Measurements from ENCODE around the gene ADGRL3.
"Not testable (repeated sequence)": the region's sequence is repeated elsewhere in the genome, so short reads cannot be mapped to it uniquely, and the experiment has no call there.

ADGRL3 gene

GRCh38 chr4:61350932-61351331 is 150.8 kb downstream of the ADGRL3 start:
- DNase-seq (ENCODE audit: low read depth, low spot score) = no peak

DNA sequence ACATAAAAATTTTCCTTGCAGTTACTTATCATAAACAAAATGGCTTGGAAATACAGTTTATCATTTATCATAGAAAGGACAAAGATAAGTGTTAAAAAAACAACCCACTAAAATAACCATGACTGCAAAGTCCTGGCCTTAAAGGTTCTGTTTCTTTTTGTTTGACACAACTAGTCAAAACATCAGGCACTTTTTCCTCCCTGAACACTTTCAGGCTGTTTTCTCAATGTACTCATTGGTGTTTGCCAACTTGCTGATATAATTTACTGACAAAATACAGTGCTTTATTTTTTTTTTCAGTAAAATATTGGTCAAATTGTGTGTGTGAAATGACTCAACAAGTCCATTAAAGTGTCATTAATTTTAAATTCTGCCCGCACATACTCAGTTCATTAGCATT is 156.6 kb downstream of the ADGRL3 start:
- DNase-seq (ENCODE audit: low read depth, low spot score) = no peak

- DNase-seq (ENCODE audit: low read depth, low spot score) = no peak
Observed at GRCh38 chr4:61359301-61359700, 159.2 kb downstream of the ADGRL3 start.

- not testable (repeated sequence) for DNase-seq (ENCODE audit: low read depth, low spot score)
Observed at GRCh38 chr4:61372817-61373216, 172.7 kb downstream of the ADGRL3 start.

DNA sequence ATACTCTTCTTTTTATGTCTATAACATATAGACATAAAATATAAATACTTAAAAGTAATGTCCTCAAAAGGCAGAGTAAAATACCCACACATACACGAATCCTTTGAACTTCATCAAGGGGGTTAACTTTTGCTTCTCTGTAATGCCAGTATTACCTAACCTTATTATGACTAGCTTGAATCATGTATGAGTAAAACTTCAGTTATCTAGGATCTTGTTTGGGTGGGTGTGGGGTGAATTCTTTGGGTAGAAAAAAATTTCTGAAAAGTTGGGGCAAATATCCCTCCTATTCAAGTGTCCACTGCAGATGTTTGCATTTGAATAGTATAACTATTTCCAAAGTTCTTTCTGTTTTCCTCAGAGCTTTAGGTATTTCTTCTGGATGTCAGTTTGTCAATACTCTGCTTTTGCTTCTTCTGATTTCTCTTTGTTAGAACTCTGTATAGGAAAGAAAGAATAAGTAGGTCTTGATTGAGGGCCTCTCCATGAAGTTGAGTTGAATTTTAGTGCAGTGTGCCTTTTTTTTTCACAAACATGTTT is 173.8 kb downstream of the ADGRL3 start:
- no peak for DNase-seq (ENCODE audit: low read depth, low spot score)

DNA sequence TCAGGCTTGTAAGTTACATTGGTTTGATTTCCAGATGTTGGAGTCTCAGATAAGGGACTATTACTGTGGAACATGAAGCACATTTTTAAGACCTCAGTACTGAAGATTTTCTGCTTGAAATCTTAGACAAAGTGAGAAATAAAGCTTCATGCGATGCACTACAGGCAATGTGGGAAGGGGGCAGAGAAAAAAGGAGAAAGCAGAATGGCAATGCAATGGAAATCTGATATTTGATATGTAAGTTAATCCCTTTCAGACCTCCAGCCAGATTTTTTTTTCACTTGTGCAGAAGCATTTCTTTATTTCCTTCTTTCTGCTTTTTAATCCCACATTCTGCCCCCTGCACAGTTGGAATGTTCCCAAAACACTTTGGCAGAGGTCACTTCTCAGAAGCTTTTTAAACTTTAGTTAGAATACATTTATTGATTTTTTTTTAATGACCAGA is 174.3 kb downstream of the ADGRL3 start:
- no peak for DNase-seq (ENCODE audit: low read depth, low spot score)

- DNase-seq (ENCODE audit: low read depth, low spot score) = no peak
Observed at GRCh38 chr4:61375301-61375700, 175.2 kb downstream of the ADGRL3 start.

DNA sequence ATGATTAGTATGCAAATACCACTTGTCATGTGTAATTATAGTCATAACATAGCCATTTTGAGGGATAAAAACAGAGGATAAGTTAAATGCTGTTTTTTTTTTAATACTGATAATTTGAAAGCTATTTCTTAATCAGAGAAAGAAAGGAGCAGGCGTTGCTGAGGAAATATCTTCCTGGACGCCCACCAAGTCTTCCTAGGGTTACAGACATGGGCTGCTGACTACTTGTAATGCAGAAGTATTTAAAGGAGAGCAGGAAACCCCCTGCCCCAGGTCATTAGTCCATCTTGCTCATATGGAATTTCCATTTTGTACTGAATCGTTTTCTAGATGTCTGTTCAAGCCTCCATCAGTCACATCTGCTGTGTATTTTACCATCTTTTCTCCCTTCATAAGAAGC is 176.2 kb downstream of the ADGRL3 start:
- DNase-seq (ENCODE audit: low read depth, low spot score) = no peak

DNA sequence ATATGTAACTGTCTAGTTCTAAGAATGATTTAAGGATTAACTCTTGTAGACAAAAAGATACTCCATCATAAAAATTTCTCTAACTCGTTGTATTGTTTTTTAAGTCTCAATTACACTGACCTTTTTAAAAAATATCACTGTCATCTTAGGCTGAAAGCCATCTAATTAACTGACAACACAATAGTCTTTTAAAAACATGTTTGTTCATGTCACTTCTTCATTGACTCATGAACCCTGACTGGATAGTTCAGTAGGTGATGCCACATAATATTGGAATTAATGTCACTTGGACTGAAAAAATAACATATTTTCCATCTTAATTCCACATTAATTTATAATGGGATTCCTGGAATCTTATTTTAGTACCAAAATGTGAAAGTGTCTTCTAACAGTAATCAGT is 179.3 kb downstream of the ADGRL3 start:
- no peak for DNase-seq (ENCODE audit: low read depth, low spot score)

DNA sequence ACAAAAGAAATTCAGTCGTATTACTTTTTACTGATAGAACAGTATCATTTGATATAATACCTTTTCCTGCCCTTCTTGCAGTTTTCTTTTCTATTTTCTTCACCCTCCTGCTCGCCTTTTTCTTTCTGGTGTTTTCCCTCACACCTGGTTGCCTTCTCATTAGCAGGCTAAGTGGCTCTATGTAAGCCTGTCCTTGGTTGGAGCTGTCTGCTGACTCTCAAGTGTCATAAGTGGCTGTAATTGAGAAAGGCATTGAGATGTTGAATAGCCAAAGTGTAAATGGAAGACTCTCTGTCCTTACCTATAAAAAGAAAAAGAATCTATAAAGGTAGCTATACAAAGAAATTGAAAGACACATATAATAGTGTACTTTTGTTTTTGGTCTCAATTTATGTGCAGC is 180.7 kb downstream of the ADGRL3 start:
- DNase-seq (ENCODE audit: low read depth, low spot score) = no peak

DNA sequence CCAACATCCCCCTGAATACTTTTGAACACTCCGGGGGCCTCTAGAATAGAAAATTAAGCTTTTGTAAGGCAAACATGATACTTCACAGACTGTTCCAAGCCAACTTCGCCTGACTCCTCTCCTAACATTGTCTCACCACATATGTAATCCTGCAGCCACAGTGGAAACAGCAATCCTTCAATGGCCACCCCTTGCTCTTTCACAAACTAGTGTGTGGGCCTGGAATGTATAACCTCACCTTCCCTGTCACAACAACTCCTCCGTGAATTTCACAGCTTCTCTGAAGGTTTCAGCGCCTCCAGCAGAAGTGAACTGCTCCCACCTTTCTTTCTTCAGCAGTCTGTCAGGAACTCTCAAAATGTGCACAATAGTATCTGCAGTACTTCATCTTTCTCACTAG is 185.1 kb downstream of the ADGRL3 start:
- DNase-seq (ENCODE audit: low read depth, low spot score) = no peak

DNA sequence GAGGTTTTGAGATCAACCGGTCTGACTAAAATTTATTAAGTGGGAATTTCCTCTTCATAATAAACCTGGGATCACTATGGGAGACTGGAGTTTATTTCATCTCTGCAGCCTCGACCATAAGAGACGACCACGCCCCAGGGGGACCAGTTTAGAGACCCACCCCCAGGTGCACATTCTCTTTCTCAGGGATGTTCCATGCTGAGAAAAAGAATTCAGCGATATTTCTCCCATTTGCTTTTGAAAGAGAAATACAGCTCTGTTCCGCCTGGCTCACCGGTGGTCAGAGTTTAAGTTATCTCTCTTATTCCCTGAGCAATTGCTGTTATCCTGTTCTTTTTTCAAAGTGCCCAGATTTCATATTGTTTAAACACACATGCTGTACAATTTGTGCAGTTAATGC is 187.2 kb downstream of the ADGRL3 start:
- DNase-seq (ENCODE audit: low read depth, low spot score) = not testable (repeated sequence)

GRCh38 chr4:61389640-61390039 is 189.5 kb downstream of the ADGRL3 start:
- no peak for DNase-seq (ENCODE audit: low read depth, low spot score)

- DNase-seq (ENCODE audit: low read depth, low spot score) = no peak
Observed at GRCh38 chr4:61395754-61396153, 195.6 kb downstream of the ADGRL3 start.

DNA sequence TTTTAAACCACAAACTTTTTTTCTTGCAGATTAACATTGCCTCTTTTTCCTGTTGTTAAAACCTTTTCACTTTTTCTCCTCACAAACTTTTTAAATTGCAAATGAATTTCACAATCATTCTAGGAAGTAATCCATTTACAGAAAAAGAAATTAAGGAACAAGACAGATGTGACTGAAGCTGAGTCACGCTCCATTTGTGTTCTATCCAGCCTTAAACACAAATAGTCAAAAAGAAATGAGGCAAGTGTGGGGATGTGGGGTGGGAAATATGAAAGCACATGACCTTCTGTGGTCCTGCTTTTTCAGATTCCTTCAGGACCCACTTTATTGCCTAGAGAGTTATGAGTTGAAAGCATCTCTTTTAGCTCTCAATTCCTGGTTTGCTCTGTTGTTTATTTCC is 197.0 kb downstream of the ADGRL3 start:
- DNase-seq (ENCODE audit: low read depth, low spot score) = no peak

- DNase-seq (ENCODE audit: low read depth, low spot score) = no peak
Observed at GRCh38 chr4:61400439-61401038, 200.4 kb downstream of the ADGRL3 start.

GRCh38 chr4:61401771-61402170 is 201.6 kb downstream of the ADGRL3 start:
- no peak for DNase-seq (ENCODE audit: low read depth, low spot score)

- DNase-seq (ENCODE audit: low read depth, low spot score) = no peak
Observed at GRCh38 chr4:61405307-61405706, 205.2 kb downstream of the ADGRL3 start.

DNA sequence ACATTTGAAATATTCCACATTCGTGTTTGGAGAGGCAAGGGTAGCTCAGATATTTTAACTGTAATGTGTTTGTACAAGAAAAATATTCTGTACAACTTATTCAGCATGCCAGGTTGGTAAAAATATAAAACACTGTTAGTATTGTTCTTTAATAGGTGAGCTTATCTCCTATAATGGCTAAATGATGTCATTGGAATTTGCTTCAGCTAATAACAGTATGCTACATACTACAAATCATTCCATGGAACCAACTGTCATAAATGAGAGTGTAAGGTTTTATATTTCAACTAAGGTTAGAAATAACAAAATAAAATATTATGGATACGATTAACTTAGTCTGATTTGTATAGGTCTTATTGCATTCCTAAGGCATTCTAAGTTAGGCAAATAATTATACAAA is 206.6 kb downstream of the ADGRL3 start:
- DNase-seq (ENCODE audit: low read depth, low spot score) = no peak

DNA sequence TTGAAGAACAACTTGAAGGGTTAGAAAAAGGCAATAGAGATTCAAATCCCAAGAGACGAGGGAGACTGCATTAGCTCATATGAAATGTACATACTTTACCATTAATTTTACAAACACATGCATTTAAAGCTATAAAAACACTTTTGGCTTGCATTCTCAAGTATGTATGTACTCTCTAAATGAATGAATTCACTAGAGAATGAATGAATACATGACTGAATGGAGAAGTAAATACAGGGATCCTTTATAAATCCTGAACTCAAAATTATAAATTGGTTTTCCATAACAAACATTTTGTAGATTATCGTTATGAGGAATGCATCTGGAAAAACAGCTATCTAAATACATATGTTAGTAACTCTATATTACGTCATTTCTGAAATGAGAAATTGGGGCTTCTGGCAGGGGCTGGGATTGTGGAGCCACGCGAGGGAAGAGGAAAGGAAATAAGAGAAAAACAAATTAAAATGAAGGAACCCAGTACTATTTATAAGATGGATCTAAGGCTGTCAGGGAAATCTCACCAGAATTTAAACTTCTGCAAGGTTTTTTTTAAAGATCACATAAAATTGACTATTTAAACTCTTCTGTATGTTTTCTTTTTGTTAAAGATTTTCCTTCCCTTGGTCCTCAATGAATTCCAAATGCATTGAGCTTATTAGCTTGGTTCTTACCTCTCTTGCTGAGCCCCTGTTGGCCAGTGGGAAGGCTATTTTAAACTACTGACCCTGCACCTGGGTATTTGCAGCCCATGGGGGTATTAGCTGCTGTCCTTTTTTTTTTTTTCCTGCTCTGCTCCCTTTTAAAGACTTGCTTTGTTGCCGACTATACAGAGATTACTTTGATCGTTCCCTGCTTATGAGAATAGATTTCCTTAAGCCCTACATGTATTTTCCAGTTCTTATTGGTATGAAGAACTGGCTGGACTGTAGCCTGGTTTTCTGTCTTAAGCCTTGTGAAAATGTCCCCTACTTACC is 207.8 kb downstream of the ADGRL3 start:
- no peak for DNase-seq (ENCODE audit: low read depth, low spot score)

GRCh38 chr4:61408861-61409260 is 208.7 kb downstream of the ADGRL3 start:
- DNase-seq (ENCODE audit: low read depth, low spot score) = no peak

DNA sequence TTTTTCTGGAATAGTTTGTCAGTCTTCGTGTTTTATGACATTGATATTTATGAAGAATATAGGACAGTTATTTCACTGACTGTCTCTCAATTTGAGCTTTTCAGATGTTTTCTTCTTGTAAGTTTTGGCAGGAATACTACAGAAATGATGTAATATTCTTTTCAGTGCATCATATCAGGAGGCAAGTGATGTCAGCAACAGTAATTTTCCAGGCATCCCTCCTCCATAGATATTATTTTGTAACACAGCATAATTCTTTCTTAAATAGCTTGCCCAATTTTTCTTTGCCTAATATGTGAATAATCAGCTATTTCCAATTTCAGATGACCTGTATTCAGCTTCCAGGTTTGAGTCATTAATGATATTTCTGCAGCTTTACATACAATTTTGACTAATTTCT is 211.1 kb downstream of the ADGRL3 start:
- DNase-seq (ENCODE audit: low read depth, low spot score) = no peak

DNA sequence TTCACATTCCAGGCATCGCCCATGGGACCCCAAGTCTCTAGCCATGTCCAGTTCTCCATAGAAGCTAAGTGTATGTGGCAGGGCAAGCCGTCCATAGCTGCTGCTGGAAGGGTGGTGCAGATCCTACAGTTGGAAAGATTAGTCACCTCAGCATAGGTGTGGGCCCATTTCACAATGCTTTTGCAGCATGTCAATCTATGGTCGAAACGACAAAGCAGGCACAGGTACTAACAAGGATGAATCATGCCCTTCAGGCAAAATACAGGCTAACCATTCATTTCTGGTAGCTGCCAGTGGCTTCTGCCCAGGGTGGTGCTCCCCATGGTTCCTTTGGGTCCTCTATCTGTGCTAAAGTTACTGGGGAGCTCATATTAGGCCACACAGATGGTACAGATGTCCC is 225.2 kb downstream of the ADGRL3 start:
- no peak for DNase-seq (ENCODE audit: low read depth, low spot score)

All from smooth muscle cell of the brain vasculature (primary cell).